NCI-H1105 (cell line): ENCODE measurements around the gene FOXD4L6.
"Not testable (repeated sequence)": the region's sequence is repeated elsewhere in the genome, so short reads cannot be mapped to it uniquely, and the experiment has no call there.

Experiments used
- DNase-seq: peaks from one replicate; lab custom pipeline; 2025; lab: John Stamatoyannopoulos, UW

Gene FOXD4L6

GRCh38 chr9:41100508-41100907 is 28.0 kb downstream of the FOXD4L6 start:
- not testable (repeated sequence) for DNase-seq

- not testable (repeated sequence) for DNase-seq
Observed at GRCh38 chr9:41098759-41099158, 29.7 kb downstream of the FOXD4L6 start.

GRCh38 chr9:41095060-41095459 is 33.4 kb downstream of the FOXD4L6 start:
- not testable (repeated sequence) for DNase-seq

GRCh38 chr9:41094010-41094773 is 34.3 kb downstream of the FOXD4L6 start:
- not testable (repeated sequence) for DNase-seq

GRCh38 chr9:41090922-41091321 is 37.6 kb downstream of the FOXD4L6 start:
- not testable (repeated sequence) for DNase-seq

GRCh38 chr9:41090386-41090785 is 38.1 kb downstream of the FOXD4L6 start:
- DNase-seq, result not testable (repeated sequence)

GRCh38 chr9:41088450-41089059 is 39.9 kb downstream of the FOXD4L6 start:
- DNase-seq, result not testable (repeated sequence)

GRCh38 chr9:41087929-41088328 is 40.6 kb downstream of the FOXD4L6 start:
- DNase-seq, result not testable (repeated sequence)

- DNase-seq, result not testable (repeated sequence)
Observed at GRCh38 chr9:41087157-41087780, 41.2 kb downstream of the FOXD4L6 start.

- not testable (repeated sequence) for DNase-seq
Observed at GRCh38 chr9:41086685-41087084, 41.8 kb downstream of the FOXD4L6 start.

- DNase-seq, result not testable (repeated sequence)
Observed at GRCh38 chr9:41086215-41086614, 42.3 kb downstream of the FOXD4L6 start.

GRCh38 chr9:41082358-41082757 is 46.1 kb downstream of the FOXD4L6 start:
- not testable (repeated sequence) for DNase-seq

- DNase-seq, result not testable (repeated sequence)
Observed at GRCh38 chr9:41079464-41079863, 49.0 kb downstream of the FOXD4L6 start.

GRCh38 chr9:41077586-41077985 is 50.9 kb downstream of the FOXD4L6 start:
- DNase-seq, result not testable (repeated sequence)
